ENCODE measurements around the gene YTHDC1. TPM values are rescaled to one million over a fixed set of nuclear protein-coding genes. Genes with fewer than 3 reads are reported as not detected.
"Not testable (repeated sequence)": the region's sequence is repeated elsewhere in the genome, so short reads cannot be mapped to it uniquely, and the experiment has no call there.

The YTHDC1 gene
- 44.4 TPM for polyA plus RNA-seq (2012; ENCODE audit: low read depth, missing spikeins)

- TF ChIP-seq TAF1 (IDR thresholded peaks at IDR 0.05; ENCODE audit: low read depth, low read length) (peak; percentile 88), POU2F2 (IDR thresholded peaks at IDR 0.05; ENCODE audit: low read depth, low read length) (peak; percentile 78; the same call in 1 of the 2 replicates), SPI1 (IDR thresholded peaks at IDR 0.05; ENCODE audit: low read depth, low read length) (peak; percentile 41), PAX5 (IDR thresholded peaks at IDR 0.05; ENCODE audit: insufficient read depth, low read length, severe bottlenecking) (no peak), POLR2AphosphoS5 (IDR thresholded peaks at IDR 0.05; ENCODE audit: low read depth, low read length) (peak; percentile 88), POLR2A (IDR thresholded peaks at IDR 0.05; ENCODE audit: low read depth, low read length) (peak; percentile 89)
- DNase-seq (ENCODE audit: insufficient read length, low spot score) (peak; percentile 70), FAIRE-seq (peak; percentile 100)
Measured at GRCh38 chr4:68349649-68350360, at the start of gene YTHDC1. YTHDC1 (minus strand) TSS chr4:68350090; CDS start chr4:68349753, 337 bp downstream.

- FAIRE-seq (no peak), DNase-seq (ENCODE audit: insufficient read length, low spot score) (no peak)
- no peak for TF ChIP-seq POLR2AphosphoS5 (IDR thresholded peaks at IDR 0.05; ENCODE audit: low read depth, low read length)
- TF ChIP-seq POU2F2 (IDR thresholded peaks at IDR 0.05; ENCODE audit: low read depth, low read length) = no peak
- TF ChIP-seq SPI1 (IDR thresholded peaks at IDR 0.05; ENCODE audit: low read depth, low read length) = no peak
- no peak for TF ChIP-seq TAF1 (IDR thresholded peaks at IDR 0.05; ENCODE audit: low read depth, low read length)
- no peak for TF ChIP-seq PAX5 (IDR thresholded peaks at IDR 0.05; ENCODE audit: insufficient read depth, low read length, severe bottlenecking)
- no peak for TF ChIP-seq POLR2A (IDR thresholded peaks at IDR 0.05; ENCODE audit: low read depth, low read length)
Measured at GRCh38 chr4:68399306-68399705, 49.4 kb upstream of the YTHDC1 start.

GRCh38 chr4:68396756-68397155 is 46.9 kb upstream of the YTHDC1 start:
- TF ChIP-seq POLR2A (IDR thresholded peaks at IDR 0.05; ENCODE audit: low read depth, low read length) (no peak), PAX5 (IDR thresholded peaks at IDR 0.05; ENCODE audit: insufficient read depth, low read length, severe bottlenecking) (no peak)
- no peak for DNase-seq (ENCODE audit: insufficient read length, low spot score)
- no peak for FAIRE-seq

GRCh38 chr4:68391436-68391835 is 41.5 kb upstream of the YTHDC1 start:
- DNase-seq (ENCODE audit: insufficient read length, low spot score) (no peak), FAIRE-seq (no peak)
- TF ChIP-seq POLR2AphosphoS5 (IDR thresholded peaks at IDR 0.05; ENCODE audit: low read depth, low read length) = no peak
- no peak for TF ChIP-seq POU2F2 (IDR thresholded peaks at IDR 0.05; ENCODE audit: low read depth, low read length)
- TF ChIP-seq PAX5 (IDR thresholded peaks at IDR 0.05; ENCODE audit: insufficient read depth, low read length, severe bottlenecking) = no peak
- TF ChIP-seq SPI1 (IDR thresholded peaks at IDR 0.05; ENCODE audit: low read depth, low read length) = no peak
- no peak for TF ChIP-seq TAF1 (IDR thresholded peaks at IDR 0.05; ENCODE audit: low read depth, low read length)
- no peak for TF ChIP-seq POLR2A (IDR thresholded peaks at IDR 0.05; ENCODE audit: low read depth, low read length)

GRCh38 chr4:68390205-68390935 is 40.5 kb upstream of the YTHDC1 start:
- TF ChIP-seq TAF1 (IDR thresholded peaks at IDR 0.05; ENCODE audit: low read depth, low read length) = no peak
- TF ChIP-seq POLR2AphosphoS5 (IDR thresholded peaks at IDR 0.05; ENCODE audit: low read depth, low read length) = no peak
- FAIRE-seq (no peak), DNase-seq (ENCODE audit: insufficient read length, low spot score) (no peak)

GRCh38 chr4:68389386-68389913 is 39.6 kb upstream of the YTHDC1 start:
- not testable (repeated sequence) for FAIRE-seq; DNase-seq (ENCODE audit: insufficient read length, low spot score)

- TF ChIP-seq TAF1 (IDR thresholded peaks at IDR 0.05; ENCODE audit: low read depth, low read length) = no peak
- DNase-seq (ENCODE audit: insufficient read length, low spot score) = no peak
- FAIRE-seq = no peak
Measured at GRCh38 chr4:68388347-68388865, 38.5 kb upstream of the YTHDC1 start.

GRCh38 chr4:68385267-68385666 is 35.4 kb upstream of the YTHDC1 start:
- TF ChIP-seq TAF1 (IDR thresholded peaks at IDR 0.05; ENCODE audit: low read depth, low read length) = no peak
- TF ChIP-seq POLR2AphosphoS5 (IDR thresholded peaks at IDR 0.05; ENCODE audit: low read depth, low read length) = no peak
- TF ChIP-seq POU2F2 (IDR thresholded peaks at IDR 0.05; ENCODE audit: low read depth, low read length) = no peak
- no peak for TF ChIP-seq PAX5 (IDR thresholded peaks at IDR 0.05; ENCODE audit: insufficient read depth, low read length, severe bottlenecking)
- TF ChIP-seq POLR2A (IDR thresholded peaks at IDR 0.05; ENCODE audit: low read depth, low read length) = no peak
- no peak for TF ChIP-seq SPI1 (IDR thresholded peaks at IDR 0.05; ENCODE audit: low read depth, low read length)
- DNase-seq (ENCODE audit: insufficient read length, low spot score) (no peak), FAIRE-seq (no peak)

- FAIRE-seq (no peak), DNase-seq (ENCODE audit: insufficient read length, low spot score) (no peak)
- TF ChIP-seq POLR2AphosphoS5 (IDR thresholded peaks at IDR 0.05; ENCODE audit: low read depth, low read length) = no peak
- TF ChIP-seq SPI1 (IDR thresholded peaks at IDR 0.05; ENCODE audit: low read depth, low read length) = no peak
- TF ChIP-seq TAF1 (IDR thresholded peaks at IDR 0.05; ENCODE audit: low read depth, low read length) = no peak
- TF ChIP-seq PAX5 (IDR thresholded peaks at IDR 0.05; ENCODE audit: insufficient read depth, low read length, severe bottlenecking) = no peak
- TF ChIP-seq POU2F2 (IDR thresholded peaks at IDR 0.05; ENCODE audit: low read depth, low read length) = no peak
- no peak for TF ChIP-seq POLR2A (IDR thresholded peaks at IDR 0.05; ENCODE audit: low read depth, low read length)
Measured at GRCh38 chr4:68383115-68383514, 33.2 kb upstream of the YTHDC1 start.

- no peak for DNase-seq (ENCODE audit: insufficient read length, low spot score)
- TF ChIP-seq POLR2AphosphoS5 (IDR thresholded peaks at IDR 0.05; ENCODE audit: low read depth, low read length) (no peak), SPI1 (IDR thresholded peaks at IDR 0.05; ENCODE audit: low read depth, low read length) (no peak), TAF1 (IDR thresholded peaks at IDR 0.05; ENCODE audit: low read depth, low read length) (no peak), POLR2A (IDR thresholded peaks at IDR 0.05; ENCODE audit: low read depth, low read length) (no peak), PAX5 (IDR thresholded peaks at IDR 0.05; ENCODE audit: insufficient read depth, low read length, severe bottlenecking) (no peak), POU2F2 (IDR thresholded peaks at IDR 0.05; ENCODE audit: low read depth, low read length) (no peak)
- FAIRE-seq = no peak
Measured at GRCh38 chr4:68378226-68378625, 28.3 kb upstream of the YTHDC1 start.
